GM10266 (cell line): ENCODE measurements around the gene DIS3L2.

Experiments used
- DNase-seq: peaks from one replicate; pipeline ENCODE4 v3.0.0; 2012; ENCODE audit errors: extremely low spot score
- CTCF ChIP-seq: IDR thresholded peaks from 2 replicates; pipeline ENCODE4 v1.5.1; 2012; ENCODE audit warnings: mild to moderate bottlenecking, low read depth; ENCODE audit not compliant: control insufficient read depth, insufficient read depth; ENCODE audit errors: missing control alignments

Gene DIS3L2

GRCh38 chr2:232347369-232347768 is 385.9 kb downstream of the DIS3L2 start:
- no peak for DNase-seq
- TF ChIP-seq CTCF: no peak

- no peak for DNase-seq
- no peak for TF ChIP-seq CTCF
Observed at GRCh38 chr2:232348936-232349335, 387.4 kb downstream of the DIS3L2 start.

- no peak for TF ChIP-seq CTCF
- no peak for DNase-seq
Observed at GRCh38 chr2:232349546-232349945, 388.0 kb downstream of the DIS3L2 start.

GRCh38 chr2:232349946-232350635 is 388.6 kb downstream of the DIS3L2 start:
- TF ChIP-seq CTCF: no peak
- no peak for DNase-seq

GRCh38 chr2:232350804-232351685 is 389.5 kb downstream of the DIS3L2 start:
- TF ChIP-seq CTCF: no peak
- no peak for DNase-seq

- no peak for TF ChIP-seq CTCF
- DNase-seq: no peak
Observed at GRCh38 chr2:232351686-232352510, 390.4 kb downstream of the DIS3L2 start.
